ENCODE results near the gene MICALL1.

Gene MICALL1

GRCh38 chr22:37991731-37992442 is 85.8 kb downstream of the MICALL1 start:
- no peaks in the 10 kb centered on the region for H3K9me3 ChIP-seq (ENCODE audit: low read length)
- H3K4me3 ChIP-seq (ENCODE audit: low read length), result no peak overlapping the region

More at GRCh38 chr22:37991731-37992442, 85.8 kb downstream of the MICALL1 start:
- no peak overlapping the region for H2AFZ ChIP-seq (ENCODE audit: low read depth, low read length)
- H3K36me3 ChIP-seq (ENCODE audit: insufficient read depth, low read length), result no peaks in the 10 kb centered on the region
- no peaks in the 10 kb centered on the region for H3K4me1 ChIP-seq (ENCODE audit: insufficient read depth, low read length)
- no peaks in the 10 kb centered on the region for H3K27me3 ChIP-seq (ENCODE audit: insufficient read depth, low read length)

Data from neuron (in vitro differentiated cells).